ENCODE measurements around the gene SOX6. TPM values are rescaled to one million over a fixed set of nuclear protein-coding genes. Genes with fewer than 3 reads are reported as not detected.

SOX6 gene
- total and polyA plus RNA-seq, 12 donors: 0.71 to 13.9 (median 6.7) TPM

DNA sequence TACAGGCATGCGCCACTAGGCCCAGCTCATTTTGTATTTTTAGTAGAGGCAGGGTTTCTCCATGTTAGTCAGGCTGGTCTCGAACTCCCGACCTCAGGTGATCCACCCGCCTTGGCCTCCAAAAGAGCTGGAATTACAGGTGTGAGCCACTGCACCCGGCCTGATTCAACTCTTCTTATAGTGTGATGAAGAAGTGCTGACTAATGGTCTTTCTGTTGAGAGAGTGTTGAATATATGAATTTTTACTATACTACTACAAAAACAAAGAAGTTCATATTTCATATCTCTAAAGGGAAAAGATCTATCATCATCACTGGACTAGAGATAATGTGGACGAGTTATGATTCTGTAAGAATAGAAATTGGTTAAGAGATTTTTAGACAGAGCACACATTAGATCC is 320.1 kb downstream of the SOX6 start:
- Histone ChIP-seq H3K4me3 (no peak overlapping the region), H3K9me3 (replicated peaks in 1 of 3) (no peaks in the 10 kb centered on the region), H3K36me3 (replicated peaks in 1 of 2) (no peaks in the 10 kb centered on the region), H3K27me3 (no peaks in the 10 kb centered on the region), H3K27ac (no peak overlapping the region), H3K4me1 (replicated peaks in 1 of 2) (no peaks in the 10 kb centered on the region)
- no peak for DNase-seq
- 85 to 96% (median 88%) methylated on average over 6 of the region's 6 CpGs for WGBS, 4 donors
- intact Hi-C loops (cut with DNase I): no loop called here
- TF ChIP-seq CTCF (IDR thresholded peaks at IDR 0.05) (no peak), POLR2A (IDR thresholded peaks at IDR 0.05) (no peak)

- TF ChIP-seq CTCF (IDR thresholded peaks at IDR 0.05) (no peak), POLR2A (IDR thresholded peaks at IDR 0.05) (no peak)
- intact Hi-C loops (cut with DNase I): no loop called here
- no peak overlapping the region for H3K27ac ChIP-seq
Observed at GRCh38 chr11:16034074-16034473, 322.3 kb downstream of the SOX6 start.

DNA sequence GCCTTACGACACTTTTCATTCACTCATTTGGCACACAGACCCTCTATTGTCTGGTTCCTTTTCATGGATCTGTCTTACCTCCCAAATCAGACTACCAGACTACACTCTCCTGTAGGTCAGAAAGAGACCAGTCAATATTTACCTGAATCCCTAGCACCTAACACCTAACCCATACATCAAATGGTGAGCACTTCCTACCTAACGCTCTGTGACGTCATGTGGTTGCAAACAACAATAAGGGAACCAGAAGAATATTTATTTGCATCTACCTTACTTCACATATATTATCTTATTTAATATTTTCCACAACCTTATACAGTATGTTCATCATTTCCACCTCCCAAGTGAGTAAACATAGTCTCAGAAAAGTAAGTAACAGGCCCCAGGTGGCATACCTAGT is 323.4 kb downstream of the SOX6 start:
- Histone ChIP-seq H3K4me1 (replicated peaks in 1 of 2) (no peaks in the 10 kb centered on the region), H3K27ac (no peak overlapping the region), H3K4me3 (no peak overlapping the region), H3K36me3 (replicated peaks in 1 of 2) (no peaks in the 10 kb centered on the region), H3K27me3 (no peaks in the 10 kb centered on the region), H3K9me3 (replicated peaks in 1 of 3) (no peaks in the 10 kb centered on the region)
- no peak for DNase-seq
- no peak for TF ChIP-seq POLR2A (IDR thresholded peaks at IDR 0.05)
- no peak for TF ChIP-seq CTCF (IDR thresholded peaks at IDR 0.05)
- WGBS, 4 donors: 93 to 97% (median 95%) methylated on average over 3 of the region's 3 CpGs
- intact Hi-C loops (cut with DNase I): no loop called here

More at GRCh38 chr11:16034074-16034473, 322.3 kb downstream of the SOX6 start:
- no peaks in the 10 kb centered on the region for H3K9me3 ChIP-seq (replicated peaks in 1 of 3)
- H3K4me3 ChIP-seq: no peak overlapping the region
- no peaks in the 10 kb centered on the region for H3K36me3 ChIP-seq (replicated peaks in 1 of 2)
- 89 to 97% (median 91%) methylated on average over 1 of the region's 1 CpG for WGBS, 4 donors
- H3K27me3 ChIP-seq: no peaks in the 10 kb centered on the region
- no peak for DNase-seq
- no peaks in the 10 kb centered on the region for H3K4me1 ChIP-seq (replicated peaks in 1 of 2)

GRCh38 chr11:16031210-16031609 is 325.1 kb downstream of the SOX6 start:
- H3K4me1 ChIP-seq (replicated peaks in 1 of 2): no peaks in the 10 kb centered on the region
- no peaks in the 10 kb centered on the region for H3K9me3 ChIP-seq (replicated peaks in 1 of 3)
- H3K27ac ChIP-seq: no peak overlapping the region
- H3K36me3 ChIP-seq (replicated peaks in 1 of 2): no peaks in the 10 kb centered on the region
- intact Hi-C loops (cut with DNase I): no loop called here
- no peak for DNase-seq
- WGBS, 4 donors: 93 to 100% (median 94%) methylated on average over 1 of the region's 1 CpG
- no peaks in the 10 kb centered on the region for H3K27me3 ChIP-seq
- TF ChIP-seq CTCF (IDR thresholded peaks at IDR 0.05) (no peak), POLR2A (IDR thresholded peaks at IDR 0.05) (no peak)
- no peak overlapping the region for H3K4me3 ChIP-seq
